RWPE1 (cell line): ENCODE measurements around the gene COL5A3.

ENCODE experiments used
- CTCF ChIA-PET: fragments of 350-600 bp; sonication (Branson Sonifier 250); formaldehyde crosslinking; extraction: SDS; loops from one replicate; lab custom pipeline; 2021; lab: Yijun Ruan, JAX
- POLR2A ChIA-PET: fragments of 400-600 bp; formaldehyde crosslinking; extraction: SDS; loops from one replicate; lab custom pipeline; 2020; ENCODE audit warnings: antibody characterized with exemption; ENCODE audit not compliant: low non-redundant PET; lab: Yijun Ruan, JAX
- DNase-seq: peaks from one replicate; pipeline ENCODE4 v3.0.0; 2012; ENCODE audit warnings: low spot score
- H3K27ac ChIP-seq: fragments of 450-650 bp; 2 replicates; pipeline ENCODE4 v1.5.1; 2017
- TF ChIP-seq, protein P1 (sequence below): fragments of 450-650 bp; conservative IDR thresholded peaks from 2 replicates; pipeline ENCODE4 v1.5.1; 2017; ENCODE audit warnings: low read depth, mild to moderate bottlenecking

The COL5A3 gene

DNA sequence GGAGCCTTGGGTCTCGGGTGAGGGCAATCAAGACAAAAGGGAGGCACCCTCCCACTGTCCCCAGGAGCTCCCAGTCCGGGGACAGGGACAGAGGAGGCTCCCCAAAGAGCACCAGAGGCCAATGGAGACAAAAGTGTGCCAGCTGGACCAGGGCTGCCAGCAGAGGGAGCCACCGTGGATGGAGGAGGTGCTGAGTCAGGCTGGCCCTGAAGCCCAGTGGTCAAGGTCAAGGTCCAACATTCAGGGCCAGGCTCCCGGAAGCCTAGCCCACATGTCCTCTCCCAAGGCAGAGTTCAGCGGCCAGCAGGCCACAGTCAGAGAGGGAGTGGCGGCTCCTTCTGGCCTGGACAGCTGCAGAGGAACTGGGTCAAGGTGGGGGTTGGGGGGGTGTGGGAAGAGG is 8.4 kb downstream of the COL5A3 start:
- ChIA-PET POLR2A (no interaction called here), CTCF (interaction anchor here (2.4 kb wide), 1 partner anchor 26 kb away, joined by 16 read pairs; no protein-coding TSS in a partner anchor)
- TF ChIP-seq, protein P1, sequence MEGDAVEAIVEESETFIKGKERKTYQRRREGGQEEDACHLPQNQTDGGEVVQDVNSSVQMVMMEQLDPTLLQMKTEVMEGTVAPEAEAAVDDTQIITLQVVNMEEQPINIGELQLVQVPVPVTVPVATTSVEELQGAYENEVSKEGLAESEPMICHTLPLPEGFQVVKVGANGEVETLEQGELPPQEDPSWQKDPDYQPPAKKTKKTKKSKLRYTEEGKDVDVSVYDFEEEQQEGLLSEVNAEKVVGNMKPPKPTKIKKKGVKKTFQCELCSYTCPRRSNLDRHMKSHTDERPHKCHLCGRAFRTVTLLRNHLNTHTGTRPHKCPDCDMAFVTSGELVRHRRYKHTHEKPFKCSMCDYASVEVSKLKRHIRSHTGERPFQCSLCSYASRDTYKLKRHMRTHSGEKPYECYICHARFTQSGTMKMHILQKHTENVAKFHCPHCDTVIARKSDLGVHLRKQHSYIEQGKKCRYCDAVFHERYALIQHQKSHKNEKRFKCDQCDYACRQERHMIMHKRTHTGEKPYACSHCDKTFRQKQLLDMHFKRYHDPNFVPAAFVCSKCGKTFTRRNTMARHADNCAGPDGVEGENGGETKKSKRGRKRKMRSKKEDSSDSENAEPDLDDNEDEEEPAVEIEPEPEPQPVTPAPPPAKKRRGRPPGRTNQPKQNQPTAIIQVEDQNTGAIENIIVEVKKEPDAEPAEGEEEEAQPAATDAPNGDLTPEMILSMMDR = no peak
- no peak overlapping the region for H3K27ac ChIP-seq
- no peak for DNase-seq

DNA sequence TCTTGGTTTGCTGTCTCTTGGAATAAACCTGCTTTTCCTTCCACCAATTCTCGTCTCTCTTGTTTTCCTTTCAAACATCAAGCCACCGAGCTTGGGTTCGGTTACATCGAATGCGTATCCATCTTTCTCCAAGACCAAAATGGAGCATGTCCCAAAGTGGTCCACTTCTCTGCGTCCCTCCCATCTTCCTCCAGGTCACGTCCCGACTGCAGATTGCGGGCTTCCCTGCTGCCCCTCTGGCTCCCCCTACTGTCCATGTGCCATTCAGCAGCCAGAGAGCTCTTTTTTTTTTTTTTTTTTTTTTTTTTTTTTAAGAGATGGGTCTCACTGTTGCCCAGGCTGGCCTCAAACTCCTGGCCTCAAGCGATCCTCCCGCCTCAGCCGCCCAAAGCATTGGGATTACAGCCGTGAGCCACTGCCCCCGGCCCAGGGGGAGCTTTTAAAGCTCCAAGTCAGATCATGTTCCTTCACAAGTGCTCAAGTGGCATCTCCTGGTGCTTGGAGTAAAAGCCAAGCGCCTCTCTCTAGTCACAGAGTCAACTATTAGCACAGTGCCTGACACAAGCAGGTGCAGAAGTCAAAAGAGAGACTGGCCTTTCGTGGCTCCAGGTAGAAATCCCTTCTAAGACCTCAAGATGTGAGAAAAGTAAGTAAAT is 10.0 kb downstream of the COL5A3 start:
- CTCF ChIA-PET = interaction anchor here (0.6 to 2.4 kb wide), 15 partner anchors 8 to 129 kb away, joined by 3 to 38 read pairs (median 5); no protein-coding TSS in a partner anchor

DNA sequence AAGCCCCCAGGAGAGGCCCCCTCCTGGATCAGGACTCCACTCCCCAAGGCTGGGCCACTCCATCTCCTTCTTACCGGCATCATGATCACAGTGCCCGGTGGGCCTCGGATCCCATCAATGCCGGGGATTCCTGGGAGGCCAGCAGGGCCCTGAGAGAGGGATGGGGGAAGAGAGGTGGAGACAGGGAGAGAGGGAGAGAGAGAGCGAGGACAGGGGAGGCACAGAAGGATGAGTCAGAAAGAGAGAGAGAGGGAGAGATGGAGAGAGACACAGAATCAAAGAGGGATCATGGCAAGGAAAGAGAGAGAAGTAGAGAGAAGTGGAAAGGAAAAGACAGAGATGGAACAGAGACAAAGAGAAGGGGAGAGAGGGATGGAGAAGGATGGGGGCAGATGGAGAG is 13.8 kb downstream of the COL5A3 start:
- CTCF ChIA-PET = no interaction called here
- H3K27ac ChIP-seq = no peak overlapping the region
- TF ChIP-seq, protein P1 = no peak
- POLR2A ChIA-PET = no interaction called here
- DNase-seq = no peak

More for the DNA sequence above, 10.0 kb downstream of the COL5A3 start:
- TF ChIP-seq, protein P1 = peak; percentile 89
- peak; percentile 67 for DNase-seq
- H3K27ac ChIP-seq = no peak overlapping the region
- POLR2A ChIA-PET = no interaction called here

DNA sequence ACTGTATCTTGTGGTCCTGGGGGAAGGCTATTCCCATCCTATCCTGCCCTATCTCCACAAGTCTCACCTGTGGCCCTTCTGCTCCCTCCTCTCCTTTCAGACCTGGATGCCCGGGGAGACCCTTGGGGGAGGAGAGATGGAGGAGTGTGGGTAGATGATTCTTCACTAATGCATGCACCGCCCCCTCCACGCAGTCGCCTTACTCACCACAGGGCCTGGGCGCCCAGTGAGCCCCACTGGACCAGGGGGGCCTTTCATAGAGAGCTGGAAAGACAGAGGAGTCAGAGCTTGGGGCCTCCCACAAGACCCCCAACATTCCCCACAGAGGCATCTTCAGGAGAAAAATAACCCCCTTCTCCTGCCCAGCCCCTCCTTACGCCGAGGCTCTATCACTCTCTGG is 14.3 kb downstream of the COL5A3 start:
- ChIA-PET CTCF (no interaction called here), POLR2A (no interaction called here)
- H3K27ac ChIP-seq = no peak overlapping the region
- no peak for DNase-seq
- TF ChIP-seq, protein P1 = no peak

DNA sequence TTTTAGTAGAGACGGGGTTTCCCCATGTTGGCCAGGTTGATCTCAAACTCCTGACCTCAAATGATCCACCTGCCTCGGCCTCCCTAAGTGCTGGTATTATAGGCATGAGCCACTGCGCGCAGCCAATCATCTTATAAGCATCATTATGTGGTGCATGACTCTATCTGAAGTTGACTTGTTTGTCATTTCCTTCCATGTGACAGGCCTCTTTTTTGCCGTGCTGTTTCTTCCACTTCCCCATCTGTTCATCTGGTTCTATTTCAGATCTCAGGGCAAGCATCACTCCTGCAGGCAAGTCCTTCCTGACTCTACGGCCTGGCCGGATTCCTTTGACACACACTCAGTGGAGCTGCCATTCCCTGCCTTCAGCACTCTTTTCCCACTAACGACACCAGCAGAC is 15.2 kb downstream of the COL5A3 start:
- no peak overlapping the region for H3K27ac ChIP-seq
- TF ChIP-seq, protein P1 = no peak
- DNase-seq = no peak
- CTCF ChIA-PET = no interaction called here
- POLR2A ChIA-PET = no interaction called here

DNA sequence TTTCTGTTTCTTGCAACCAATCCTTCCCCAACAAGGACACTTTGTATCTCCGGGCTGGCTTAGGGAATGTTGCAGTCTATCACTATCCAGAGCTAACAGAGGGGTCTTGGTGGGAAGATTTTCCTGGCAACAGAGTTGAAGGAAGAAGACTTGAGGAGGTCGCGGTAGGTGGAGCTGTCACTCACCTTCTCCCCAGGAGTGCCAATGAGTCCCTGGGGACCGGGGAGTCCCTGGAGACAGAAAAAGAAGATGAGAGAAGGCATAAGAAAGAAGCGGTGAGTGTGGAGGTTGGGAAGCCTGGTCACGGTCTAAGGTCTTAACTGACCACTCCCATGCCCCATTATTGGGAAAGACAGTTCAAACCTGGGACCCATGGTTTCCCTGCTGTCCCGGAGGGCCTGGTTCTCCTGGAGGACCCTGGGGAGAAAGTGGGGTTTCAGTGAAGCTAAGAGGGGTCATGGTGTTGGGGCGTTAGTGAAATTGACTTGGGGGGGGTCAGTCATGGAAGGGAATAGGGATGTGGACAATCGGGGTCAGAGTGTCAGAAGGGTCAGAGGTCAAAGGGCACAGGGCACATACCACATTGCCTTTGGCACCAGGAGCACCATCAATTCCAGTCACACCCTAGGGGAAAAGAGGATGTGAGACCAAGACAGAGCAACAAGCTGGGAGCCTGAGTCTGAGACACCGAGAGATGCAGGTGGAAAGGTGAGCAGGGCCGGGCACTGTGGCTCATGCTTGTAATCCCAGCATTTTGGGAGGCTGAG is 18.7 kb downstream of the COL5A3 start:
- TF ChIP-seq, protein P1 = no peak
- DNase-seq = no peak
- H3K27ac ChIP-seq = no peak overlapping the region
- ChIA-PET POLR2A (no interaction called here), CTCF (interaction anchor here (1.5 kb wide), 2 partner anchors 9 to 36 kb away, joined by 5 to 7 read pairs; no protein-coding TSS in a partner anchor)
